HG03103 (cell line): Measurements from ENCODE around the gene PDE6A.
"Not testable (repeated sequence)": the region's sequence is repeated elsewhere in the genome, so short reads cannot be mapped to it uniquely, and the experiment has no call there.

Experiments used
- ATAC-seq: cut with Tn5 transposase; IDR thresholded peaks from one replicate; pipeline ENCODE4 v1.9.1; 2021; ENCODE audit warnings: low read depth; ENCODE audit not compliant: unreplicated experiment

Gene PDE6A

DNA sequence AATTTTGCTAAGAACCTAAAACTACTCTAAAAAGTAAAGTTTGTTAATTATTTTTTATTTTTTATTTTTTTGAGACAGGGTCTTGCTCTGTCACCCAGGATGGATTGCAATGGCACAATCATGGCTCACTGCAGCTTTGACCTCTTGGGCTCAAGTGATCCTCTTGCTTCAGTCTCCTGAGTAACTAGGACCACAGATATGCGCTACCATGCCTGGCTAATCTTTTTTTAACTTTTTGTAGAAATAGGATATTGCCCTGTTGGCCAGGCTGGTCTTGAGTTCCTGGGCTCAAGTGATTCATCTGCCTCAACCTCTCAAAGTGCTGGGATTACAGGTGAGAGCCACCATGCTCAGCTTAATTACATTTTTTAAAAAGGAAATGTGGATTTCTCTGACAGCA, 45.8 kb downstream of the PDE6A start:
- no peak for ATAC-seq

DNA sequence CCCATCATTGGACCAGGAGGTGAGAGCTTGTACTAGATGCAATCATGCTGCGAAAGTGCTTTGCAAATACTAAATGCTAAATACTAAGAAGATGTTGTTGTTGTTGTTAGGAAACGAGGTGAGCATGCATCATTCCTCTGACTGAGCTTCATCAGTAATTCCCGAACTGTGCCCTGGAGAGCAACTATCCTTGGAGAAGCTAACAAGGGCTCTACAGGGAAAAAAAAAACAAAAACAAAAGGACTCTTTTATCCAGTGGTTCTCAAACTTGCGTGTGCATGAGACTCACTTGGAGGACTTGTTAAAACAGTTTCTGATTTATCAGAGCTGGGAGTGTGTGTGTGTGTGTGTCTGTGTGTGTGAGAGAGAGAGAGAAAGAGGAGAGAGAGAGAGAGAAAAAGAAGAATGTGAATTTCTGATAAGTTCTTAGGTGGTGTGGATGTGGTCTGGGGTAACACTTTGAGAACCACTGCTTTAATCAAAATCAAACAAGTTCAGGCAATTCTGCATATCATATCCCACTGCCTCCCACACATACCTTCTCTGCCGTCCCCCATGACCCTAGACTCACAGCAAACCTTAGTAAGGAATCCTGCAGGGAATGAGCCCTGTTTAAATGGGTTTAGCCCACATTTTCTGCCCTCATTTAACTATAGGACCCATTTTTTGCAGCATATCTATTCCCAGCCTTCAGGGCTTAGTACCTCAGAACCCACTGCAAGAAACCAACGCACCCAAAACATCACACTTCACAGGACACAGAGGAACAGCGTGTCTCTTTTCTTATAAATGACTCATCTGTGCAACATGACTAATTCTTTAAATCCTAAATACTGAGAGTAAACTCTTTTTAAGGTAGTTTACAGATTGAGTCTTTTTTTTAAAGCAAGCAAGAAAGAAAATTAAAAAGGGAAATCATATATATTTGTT, 48.9 kb downstream of the PDE6A start:
- ATAC-seq = no peak

DNA sequence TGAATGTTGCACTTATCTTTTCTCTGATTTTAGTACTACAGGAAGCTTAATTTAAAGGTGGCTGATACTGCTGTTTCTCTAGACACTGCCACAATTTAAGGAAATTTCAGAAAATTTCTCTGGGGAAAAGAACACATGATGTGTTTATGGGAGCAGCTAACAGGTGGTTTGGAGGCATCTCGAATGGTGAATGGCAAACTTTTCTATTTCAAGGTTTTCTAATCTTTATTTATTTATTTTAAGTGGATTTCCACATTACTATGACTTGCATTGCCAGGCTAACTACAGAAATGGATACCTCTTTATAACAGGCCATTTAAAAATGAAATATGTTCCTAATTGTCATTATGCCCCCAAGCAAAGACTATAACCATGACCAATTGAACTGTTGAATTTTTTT, 50.4 kb downstream of the PDE6A start:
- ATAC-seq = no peak

DNA sequence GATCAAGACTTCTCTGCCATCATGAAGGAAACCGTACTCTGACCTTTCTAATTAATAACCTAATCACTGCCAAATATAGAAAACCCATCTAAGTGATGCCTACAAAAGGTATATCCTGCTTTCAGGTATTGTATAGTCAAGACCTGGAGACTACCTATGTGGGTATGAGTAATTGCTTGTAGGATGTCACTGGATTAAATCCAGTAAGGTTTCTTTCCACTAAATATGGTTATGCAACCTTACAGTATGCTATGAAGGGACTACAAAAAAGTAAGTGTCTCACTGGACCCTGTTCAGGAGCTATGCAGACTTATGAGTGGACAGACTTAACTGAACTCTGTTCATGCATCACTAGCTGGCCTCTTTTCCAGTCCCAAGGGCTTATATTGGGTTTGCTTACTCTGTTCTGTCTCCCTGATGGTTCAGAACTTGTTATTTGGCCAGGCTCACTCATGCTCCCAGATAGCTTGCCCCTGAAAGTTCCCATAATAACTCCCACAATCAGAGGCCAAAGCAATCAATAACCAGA, 51.1 kb downstream of the PDE6A start:
- no peak for ATAC-seq

DNA sequence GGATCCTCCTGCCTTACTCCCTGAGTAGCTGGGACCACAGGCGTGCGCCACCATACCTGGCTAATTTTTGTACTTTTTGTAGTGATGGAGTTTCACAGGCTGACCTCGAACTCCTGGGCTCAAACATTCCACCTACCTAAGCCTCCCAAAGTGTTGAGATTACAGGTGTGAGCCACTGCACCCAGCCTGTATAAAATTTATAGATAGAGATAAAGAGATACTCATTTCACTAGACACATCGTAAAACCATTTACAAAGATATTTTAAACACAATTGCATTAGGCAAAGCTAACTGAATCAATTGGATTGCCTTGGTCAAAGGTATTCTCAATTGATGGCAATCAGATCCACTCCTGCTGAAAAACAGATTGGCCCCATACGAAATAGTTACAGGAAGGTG, 52.0 kb downstream of the PDE6A start:
- ATAC-seq = no peak

DNA sequence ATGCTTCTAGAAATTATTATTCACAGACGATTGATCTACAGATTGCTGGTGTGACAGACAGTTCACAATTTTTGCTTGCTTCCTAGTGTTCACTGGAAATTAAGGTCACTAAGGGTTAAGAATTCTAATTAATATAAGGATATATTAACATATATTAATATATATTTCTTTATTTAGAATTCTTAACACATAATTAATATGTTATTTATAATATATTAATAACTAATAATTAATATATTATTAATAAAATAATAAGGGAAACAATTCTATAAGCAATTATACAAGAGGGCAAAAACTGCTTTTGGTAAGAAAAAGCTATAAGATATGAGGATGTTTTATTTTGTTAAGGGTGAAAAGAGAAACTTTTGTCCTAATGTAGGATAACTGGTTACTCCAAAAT, 56.3 kb downstream of the PDE6A start:
- no peak for ATAC-seq

DNA sequence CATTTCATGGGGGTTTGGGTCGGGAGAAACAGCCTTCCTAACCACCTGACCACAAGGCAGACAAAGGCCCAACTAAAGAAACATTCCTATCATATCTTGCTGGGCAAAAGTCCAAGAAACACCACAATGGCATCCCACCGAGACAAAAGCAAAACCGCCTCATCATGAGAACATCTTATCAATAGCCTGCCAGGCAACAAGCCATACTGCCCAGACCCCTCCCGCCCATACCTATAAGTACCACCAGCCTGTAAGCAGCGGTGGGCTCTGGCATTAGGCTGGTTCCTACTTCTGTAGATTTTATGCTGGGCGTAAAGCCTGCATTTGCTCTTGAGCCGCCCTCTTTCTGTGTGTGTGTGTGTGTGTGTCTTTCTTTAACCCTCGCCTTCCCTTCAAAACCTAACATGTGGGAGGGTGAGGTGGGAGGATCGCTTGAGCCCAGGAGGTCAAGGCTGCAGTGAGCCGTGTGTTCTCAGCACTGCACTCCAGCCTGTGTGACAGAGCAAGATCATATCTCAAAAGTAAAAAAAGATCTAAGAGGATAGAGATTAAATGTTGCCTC, 56.9 kb downstream of the PDE6A start:
- no peak for ATAC-seq

DNA sequence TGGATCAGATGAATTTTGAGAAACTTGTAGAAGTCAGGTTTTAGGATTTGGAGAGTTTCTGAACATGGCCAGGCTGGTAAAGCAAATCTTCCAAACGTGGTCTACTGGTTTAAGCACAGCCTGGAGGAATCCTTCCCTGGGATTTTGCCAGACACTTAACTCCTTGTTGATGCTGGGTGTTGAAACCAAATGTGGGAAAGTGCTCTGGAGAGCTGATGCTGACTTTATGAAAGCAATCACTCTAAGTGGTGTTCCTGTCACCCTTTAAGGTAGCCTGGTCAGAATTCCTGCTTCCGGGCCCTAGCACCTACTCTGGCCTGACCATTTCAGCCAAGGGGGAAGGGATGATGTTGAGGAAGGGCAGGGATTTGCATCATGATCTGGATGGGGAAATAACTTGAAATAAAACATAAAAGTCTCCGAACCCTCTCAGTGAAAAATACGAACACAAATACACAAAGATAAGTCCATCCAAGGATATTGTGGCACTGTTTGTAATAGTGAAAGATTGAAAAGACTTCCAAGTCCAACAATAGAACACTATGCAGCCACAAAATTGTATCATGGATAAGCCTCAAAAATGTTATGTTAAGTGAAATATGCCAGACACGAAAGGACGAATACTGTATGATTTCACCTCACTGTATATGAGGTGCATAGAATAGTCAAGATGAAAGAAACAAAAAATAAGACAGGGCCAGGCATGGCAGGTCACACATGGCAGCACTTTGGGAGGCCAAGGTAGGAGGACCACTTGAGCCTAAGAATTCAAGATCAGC, 57.7 kb downstream of the PDE6A start:
- no peak for ATAC-seq

DNA sequence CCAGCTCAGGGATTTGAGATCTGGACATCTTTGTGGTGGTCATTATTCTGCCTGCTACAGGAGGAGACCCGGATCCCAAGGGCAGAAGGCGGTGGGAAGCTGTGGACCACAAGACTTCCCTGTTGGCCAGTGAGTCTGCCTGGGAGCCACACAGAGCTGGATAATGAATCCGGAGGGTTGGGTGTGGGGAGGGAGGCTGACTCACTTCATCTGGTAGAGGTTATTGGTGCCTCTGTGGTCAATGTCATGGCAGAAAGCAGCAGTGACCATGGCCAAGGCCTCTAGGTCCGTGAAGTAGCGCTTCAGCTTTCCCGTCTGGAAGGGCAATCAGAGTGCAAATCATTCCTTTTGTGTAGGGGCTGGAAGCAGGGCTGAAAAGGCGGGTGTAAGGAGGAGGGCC, 58.5 kb downstream of the PDE6A start:
- no peak for ATAC-seq

DNA sequence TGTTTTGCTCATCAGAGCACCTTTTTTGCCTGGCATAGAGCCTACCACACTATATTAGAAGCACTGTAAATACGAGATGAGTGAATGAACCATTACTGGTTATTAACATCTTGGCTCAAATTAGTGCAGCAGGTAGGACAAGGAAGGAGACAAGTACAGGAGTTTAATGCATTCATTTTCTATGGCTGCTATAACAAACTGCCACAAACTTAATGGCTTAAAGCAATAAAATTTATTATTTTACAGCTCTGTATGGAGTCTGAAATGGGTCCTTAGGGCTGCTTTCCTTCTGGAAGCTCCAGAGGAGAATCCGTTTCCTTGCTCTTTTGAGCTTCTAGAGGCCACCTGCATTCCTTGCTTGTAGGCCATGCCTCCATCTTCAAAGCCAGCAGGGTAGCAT, 59.1 kb downstream of the PDE6A start:
- no peak for ATAC-seq

DNA sequence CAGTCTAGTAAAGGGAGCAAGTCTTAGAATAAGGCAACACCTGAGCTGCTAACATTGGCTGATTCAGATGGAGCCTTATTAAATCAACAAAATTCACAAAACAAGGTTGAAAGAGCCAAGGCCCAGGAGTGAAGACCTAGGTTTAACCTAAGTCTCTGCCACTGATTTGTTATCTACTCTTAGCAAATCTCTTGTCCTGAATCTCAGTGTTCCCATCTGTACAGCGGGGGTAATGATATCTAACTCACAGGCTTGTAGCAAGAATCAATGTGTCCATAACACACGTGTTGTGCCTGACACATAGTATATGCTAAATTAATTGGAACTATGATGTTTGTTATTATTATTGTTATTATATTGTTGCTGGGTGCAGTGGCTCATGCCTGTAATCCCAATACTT, 61.0 kb downstream of the PDE6A start:
- no peak for ATAC-seq

DNA sequence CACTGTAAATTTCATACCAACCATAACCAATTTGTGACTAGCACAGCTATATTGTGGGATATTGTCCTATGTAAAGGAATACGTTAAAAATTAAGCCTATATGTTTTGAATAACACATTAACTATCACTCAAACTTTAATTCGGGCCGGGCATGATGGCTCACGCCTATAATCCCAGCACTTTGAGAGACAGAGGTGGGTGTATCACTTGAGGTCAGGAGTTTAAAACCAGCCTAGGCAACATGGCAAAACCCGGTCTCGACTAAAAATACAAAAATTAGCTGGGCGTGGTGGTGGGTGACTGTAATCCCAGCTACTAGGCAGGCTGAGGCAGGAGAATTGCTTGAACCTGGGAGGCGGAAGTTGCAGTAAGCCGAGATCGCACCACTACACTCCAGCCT, 62.0 kb downstream of the PDE6A start:
- ATAC-seq = not testable (repeated sequence)

DNA sequence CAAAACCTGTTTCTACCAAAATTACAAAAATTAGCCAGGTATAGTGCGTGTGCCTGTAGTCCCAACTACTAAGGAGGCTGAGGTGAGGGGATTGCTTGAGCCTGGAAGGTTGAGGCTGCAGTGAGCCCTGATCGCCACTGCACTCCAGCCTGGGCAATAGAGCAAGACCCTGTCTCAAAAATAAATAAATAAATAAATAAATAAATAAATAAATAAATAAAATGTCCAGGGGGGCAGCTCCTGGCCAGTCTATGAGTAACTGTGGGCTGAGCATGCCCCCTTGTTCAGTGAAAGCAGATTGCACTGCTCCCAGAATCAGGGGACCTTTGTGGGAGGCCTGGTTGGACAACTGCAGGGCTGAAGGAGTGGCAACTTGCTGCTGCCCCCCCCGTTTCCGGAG, 62.7 kb downstream of the PDE6A start:
- no peak for ATAC-seq

DNA sequence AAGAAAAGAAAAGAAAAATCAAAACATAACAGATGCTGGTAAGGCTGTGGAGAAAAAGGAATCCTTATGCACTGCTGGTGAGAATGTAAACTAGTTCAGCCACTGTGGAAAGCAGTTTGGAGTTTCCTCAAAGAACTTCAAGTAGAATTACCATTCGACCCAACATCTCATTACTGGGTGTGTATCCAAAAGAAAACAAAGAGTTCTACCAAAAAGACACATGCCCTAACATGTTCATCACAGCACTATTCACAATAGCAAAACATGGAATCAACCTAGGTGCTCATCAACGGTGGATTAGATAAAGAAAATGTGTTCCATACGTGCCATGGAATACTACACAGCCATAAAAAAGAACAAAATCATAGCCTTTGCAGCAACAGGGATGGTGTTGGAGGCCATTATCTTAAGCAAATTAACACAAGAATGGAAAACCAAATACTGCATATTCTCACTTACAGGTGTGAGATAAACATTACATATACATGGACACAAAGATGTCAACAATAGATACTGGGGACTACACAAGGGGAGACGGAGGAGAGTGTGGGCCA, 63.4 kb downstream of the PDE6A start:
- ATAC-seq = no peak

DNA sequence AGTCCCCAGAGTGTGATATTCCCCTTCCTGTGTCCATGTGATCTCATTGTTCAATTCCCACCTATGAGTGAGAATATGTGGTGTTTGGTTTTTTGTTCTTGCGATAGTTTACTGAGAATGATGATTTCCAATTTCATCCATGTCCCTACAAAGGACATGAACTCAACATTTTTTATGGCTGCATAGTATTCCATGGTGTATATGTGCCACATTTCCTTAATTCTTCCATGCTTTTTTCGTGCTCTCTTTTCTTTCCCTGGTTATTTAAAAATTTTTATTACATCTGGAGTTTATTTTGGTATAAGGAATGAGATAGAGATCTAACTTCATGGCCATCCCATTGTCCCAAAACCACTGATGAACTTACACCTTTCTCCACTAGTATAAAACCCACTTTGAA, 65.0 kb downstream of the PDE6A start:
- not testable (repeated sequence) for ATAC-seq

DNA sequence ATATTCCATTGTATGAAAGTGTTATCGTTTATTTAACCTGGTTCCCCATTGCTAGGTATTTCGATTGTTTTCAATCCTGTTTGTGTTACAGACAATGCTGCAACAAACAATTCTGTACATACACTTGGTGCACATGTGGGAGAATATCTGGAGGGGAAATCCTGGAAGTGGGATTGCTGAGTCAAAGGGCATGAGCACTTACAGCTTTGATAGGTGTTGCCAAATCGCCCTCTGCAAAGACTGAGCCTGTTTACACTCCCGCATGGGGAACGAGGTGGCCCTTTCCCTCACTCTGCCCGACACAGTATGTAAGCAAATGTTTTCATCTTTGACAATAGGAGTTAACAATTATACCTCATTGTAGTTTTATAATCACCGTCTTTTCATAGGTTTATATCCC, 66.2 kb downstream of the PDE6A start:
- ATAC-seq = no peak

DNA sequence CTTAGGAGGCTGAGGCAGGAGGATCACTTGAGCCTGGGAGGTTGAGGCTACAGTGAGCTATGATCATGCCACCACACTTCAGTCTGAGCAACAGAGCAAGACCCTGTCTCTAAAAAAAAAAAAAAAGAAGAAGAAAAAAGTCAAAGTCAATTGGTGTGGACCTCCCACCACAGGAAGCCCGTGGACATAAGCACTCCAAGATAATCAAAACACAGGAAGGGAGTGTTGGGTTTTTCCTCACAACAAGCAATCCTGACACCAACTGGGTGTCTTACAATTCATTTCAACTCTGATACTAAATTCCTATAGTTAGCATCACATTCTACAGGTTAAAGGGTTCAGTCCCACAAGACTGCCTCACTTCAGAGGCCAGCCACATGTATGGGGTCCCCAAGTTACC, 70.7 kb downstream of the PDE6A start:
- ATAC-seq = no peak

DNA sequence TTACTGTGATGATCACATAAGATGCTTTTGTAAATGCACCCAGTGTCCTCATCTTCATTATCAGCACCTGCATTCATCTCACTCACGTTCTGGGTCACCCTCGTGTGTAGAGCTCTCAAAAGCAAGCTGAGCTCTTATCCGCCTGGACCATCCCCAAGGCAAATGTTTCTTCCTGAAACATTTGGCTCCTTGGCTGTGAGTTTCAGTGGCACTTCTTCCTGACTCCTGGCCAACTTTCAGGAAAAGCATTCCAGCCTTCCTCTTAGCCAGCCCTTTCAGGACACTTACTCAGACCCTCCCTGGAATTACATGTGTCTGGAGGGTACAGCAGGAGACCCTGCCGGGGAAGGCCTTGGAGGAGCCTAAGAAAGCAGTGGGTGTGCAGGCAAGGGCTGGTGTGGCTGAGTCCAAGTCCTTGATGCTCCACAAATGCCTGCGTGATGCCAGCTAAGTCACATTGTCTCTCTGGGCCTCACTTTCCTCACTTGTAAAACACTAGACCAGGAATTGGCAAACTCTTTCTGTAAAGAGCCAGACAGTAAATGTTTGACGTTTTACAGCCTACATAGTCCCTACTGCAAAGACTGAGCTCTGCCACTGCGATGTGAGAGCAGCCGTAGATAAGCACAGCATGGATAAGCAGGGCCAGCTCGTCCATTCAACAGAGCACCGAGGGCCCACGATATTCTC, 72.1 kb downstream of the PDE6A start:
- no peak for ATAC-seq

DNA sequence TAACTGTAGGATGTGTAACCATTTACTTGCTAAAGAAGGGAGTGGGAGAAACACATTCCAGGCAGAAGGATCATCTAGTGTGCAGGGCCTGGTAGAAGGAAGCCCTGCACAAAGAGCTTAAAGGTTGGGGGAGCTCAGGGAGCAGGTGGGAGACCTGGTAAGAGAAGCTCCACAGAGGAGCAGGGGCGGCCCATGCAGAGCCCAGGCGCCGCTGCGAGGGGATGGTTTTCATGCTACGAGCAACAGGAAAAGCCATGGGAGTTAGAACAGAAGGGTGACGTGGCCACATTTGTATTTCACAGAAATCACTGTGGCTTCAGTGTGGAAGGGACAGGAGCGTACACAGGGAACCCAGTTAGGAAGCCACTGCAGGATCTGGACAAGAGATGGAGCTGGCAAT, 73.1 kb downstream of the PDE6A start:
- no peak for ATAC-seq

DNA sequence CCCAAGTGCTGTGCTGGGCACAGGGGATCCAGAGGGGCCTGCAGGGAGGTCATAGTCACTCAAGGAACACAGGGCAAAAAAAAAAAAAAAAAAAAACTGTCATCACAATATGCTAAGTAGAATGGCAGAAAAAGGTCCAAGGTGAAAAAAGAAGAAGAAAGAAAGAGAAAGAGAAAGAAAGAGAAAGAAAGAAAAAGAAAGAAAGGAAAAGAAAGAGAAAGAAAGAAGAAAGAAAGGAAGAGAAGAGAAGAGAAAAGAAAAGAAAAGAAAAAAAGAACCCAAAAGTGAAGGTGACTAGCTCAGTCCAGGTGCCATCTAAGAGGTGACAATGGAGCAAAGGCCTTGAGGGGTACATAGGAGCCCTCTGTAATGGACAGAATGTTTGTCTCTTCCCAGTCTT, 73.9 kb downstream of the PDE6A start:
- ATAC-seq = no peak
